ENCODE measurements around the gene ANKRD45.
A peak's percentile ranks its signal among the peaks of the same experiment; 100 is the strongest.
"Not testable (repeated sequence)": the region's sequence is repeated elsewhere in the genome, so short reads cannot be mapped to it uniquely, and the experiment has no call there.

Gene ANKRD45

GRCh38 chr1:173616859-173617258, 52.8 kb downstream of the ANKRD45 start:
- no peak overlapping the region for H3K27ac ChIP-seq (ENCODE audit: low read depth, low read length)
- no peak overlapping the region for H3K9ac ChIP-seq (ENCODE audit: low read length in 5 of 5)
- peaks cover 0 to 20% (median 5%) of the 10 kb centered on the region in 5 donors for H3K9me3 ChIP-seq (ENCODE audit: control insufficient read depth in 5 of 5, low read length in 5 of 5)
- H3K4me3 ChIP-seq (ENCODE audit: low read depth in 1 of 5, low read length in 5 of 5): no peak overlapping the region
- H3K27me3 ChIP-seq (ENCODE audit: control insufficient read depth in 5 of 5, insufficient read depth in 4 of 5, low read length in 5 of 5): no peaks in the 10 kb centered on the region
- H3K4me1 ChIP-seq (ENCODE audit: control insufficient read depth in 5 of 5, insufficient read depth in 5 of 5, low read length in 5 of 5): no peaks in the 10 kb centered on the region
- H3K36me3 ChIP-seq (ENCODE audit: control insufficient read depth in 5 of 5, insufficient read depth in 5 of 5, low read length in 5 of 5): no peaks in the 10 kb centered on the region

DNA sequence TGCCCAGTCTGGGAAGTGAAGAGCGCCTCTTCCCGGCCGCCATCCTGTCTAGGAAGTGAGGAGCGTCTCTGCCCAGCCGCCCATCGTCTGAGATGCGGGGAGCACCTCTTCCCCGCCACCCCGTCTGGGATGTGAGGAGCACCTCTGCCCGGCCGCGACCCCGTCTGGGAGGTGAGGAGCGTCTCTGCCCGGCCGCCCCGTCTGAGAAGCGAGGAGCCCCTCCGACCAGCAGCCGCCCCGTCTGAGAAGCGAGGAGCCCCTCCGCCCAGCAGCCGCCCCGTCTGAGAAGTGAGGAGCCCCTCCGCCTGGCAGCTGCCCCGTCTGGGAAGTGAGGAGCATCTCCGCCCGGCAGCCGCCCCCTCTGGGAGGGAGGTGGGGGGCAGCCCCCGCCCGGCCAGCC, 56.6 kb downstream of the ANKRD45 start:
- not testable (repeated sequence) for H3K27me3 ChIP-seq (ENCODE audit: control insufficient read depth in 5 of 5, insufficient read depth in 4 of 5, low read length in 5 of 5); H3K9ac ChIP-seq (ENCODE audit: low read length in 5 of 5); H3K27ac ChIP-seq (ENCODE audit: low read depth, low read length); H3K4me1 ChIP-seq (ENCODE audit: control insufficient read depth in 5 of 5, insufficient read depth in 5 of 5, low read length in 5 of 5); H3K36me3 ChIP-seq (ENCODE audit: control insufficient read depth in 5 of 5, insufficient read depth in 5 of 5, low read length in 5 of 5); H3K9me3 ChIP-seq (ENCODE audit: control insufficient read depth in 5 of 5, low read length in 5 of 5); H3K4me3 ChIP-seq (ENCODE audit: low read depth in 1 of 5, low read length in 5 of 5)

GRCh38 chr1:173608503-173609216, 61.0 kb downstream of the ANKRD45 start:
- Histone ChIP-seq H3K4me3 (ENCODE audit: low read depth in 1 of 5, low read length in 5 of 5) (no peak overlapping the region), H3K36me3 (ENCODE audit: control insufficient read depth in 5 of 5, insufficient read depth in 5 of 5, low read length in 5 of 5) (no peaks in the 10 kb centered on the region), H3K9ac (ENCODE audit: low read length in 5 of 5) (no peak overlapping the region)

GRCh38 chr1:173603056-173603591, 66.5 kb downstream of the ANKRD45 start, which contains the start of gene SLC9C2:
TSS of gene SLC9C2 (minus strand) at chr1:173603072. CDS start at chr1:173601776, 1,296 bp downstream.
- peaks cover 0 to 8% (median 4%) of the 10 kb centered on the region in 5 donors for H3K4me1 ChIP-seq (ENCODE audit: control insufficient read depth in 5 of 5, insufficient read depth in 5 of 5, low read length in 5 of 5)
- H3K27ac ChIP-seq (ENCODE audit: low read depth, low read length): no peak within 1 kb of the TSS
- no peaks in the 10 kb centered on the region for H3K27me3 ChIP-seq (ENCODE audit: control insufficient read depth in 5 of 5, insufficient read depth in 4 of 5, low read length in 5 of 5)
- peak within 1 kb of the TSS; percentile 55 to 73 (median 60) for H3K4me3 ChIP-seq (ENCODE audit: low read depth in 1 of 5, low read length in 5 of 5)
- peak within 1 kb of the TSS in 3 of 5 donors; percentile 28 to 53 (median 49) for H3K9ac ChIP-seq (ENCODE audit: low read length in 5 of 5)
- no peaks in the 10 kb centered on the region for H3K36me3 ChIP-seq (ENCODE audit: control insufficient read depth in 5 of 5, insufficient read depth in 5 of 5, low read length in 5 of 5)
- no peaks in the 10 kb centered on the region for H3K9me3 ChIP-seq (ENCODE audit: control insufficient read depth in 5 of 5, low read length in 5 of 5)

More at GRCh38 chr1:173608503-173609216, 61.0 kb downstream of the ANKRD45 start:
- H3K27ac ChIP-seq (ENCODE audit: low read depth, low read length): no peak overlapping the region
- peaks cover 0 to under 1% (median 0%) of the 10 kb centered on the region in 5 donors for H3K4me1 ChIP-seq (ENCODE audit: control insufficient read depth in 5 of 5, insufficient read depth in 5 of 5, low read length in 5 of 5)
- H3K27me3 ChIP-seq (ENCODE audit: control insufficient read depth in 5 of 5, insufficient read depth in 4 of 5, low read length in 5 of 5): no peaks in the 10 kb centered on the region
- H3K9me3 ChIP-seq (ENCODE audit: control insufficient read depth in 5 of 5, low read length in 5 of 5): no peaks in the 10 kb centered on the region

GRCh38 chr1:173601588-173601987, 68.1 kb downstream of the ANKRD45 start:
- no peak overlapping the region for H3K4me3 ChIP-seq (ENCODE audit: low read depth in 1 of 5, low read length in 5 of 5)
- H3K9me3 ChIP-seq (ENCODE audit: control insufficient read depth in 5 of 5, low read length in 5 of 5): peaks cover 0 to 2% (median 0%) of the 10 kb centered on the region in 5 donors
- H3K36me3 ChIP-seq (ENCODE audit: control insufficient read depth in 5 of 5, insufficient read depth in 5 of 5, low read length in 5 of 5): no peaks in the 10 kb centered on the region
- H3K27me3 ChIP-seq (ENCODE audit: control insufficient read depth in 5 of 5, insufficient read depth in 4 of 5, low read length in 5 of 5): no peaks in the 10 kb centered on the region
- no peak overlapping the region for H3K9ac ChIP-seq (ENCODE audit: low read length in 5 of 5)
- H3K4me1 ChIP-seq (ENCODE audit: control insufficient read depth in 5 of 5, insufficient read depth in 5 of 5, low read length in 5 of 5): peaks cover 0 to 8% (median 4%) of the 10 kb centered on the region in 5 donors
- H3K27ac ChIP-seq (ENCODE audit: low read depth, low read length): no peak overlapping the region

DNA sequence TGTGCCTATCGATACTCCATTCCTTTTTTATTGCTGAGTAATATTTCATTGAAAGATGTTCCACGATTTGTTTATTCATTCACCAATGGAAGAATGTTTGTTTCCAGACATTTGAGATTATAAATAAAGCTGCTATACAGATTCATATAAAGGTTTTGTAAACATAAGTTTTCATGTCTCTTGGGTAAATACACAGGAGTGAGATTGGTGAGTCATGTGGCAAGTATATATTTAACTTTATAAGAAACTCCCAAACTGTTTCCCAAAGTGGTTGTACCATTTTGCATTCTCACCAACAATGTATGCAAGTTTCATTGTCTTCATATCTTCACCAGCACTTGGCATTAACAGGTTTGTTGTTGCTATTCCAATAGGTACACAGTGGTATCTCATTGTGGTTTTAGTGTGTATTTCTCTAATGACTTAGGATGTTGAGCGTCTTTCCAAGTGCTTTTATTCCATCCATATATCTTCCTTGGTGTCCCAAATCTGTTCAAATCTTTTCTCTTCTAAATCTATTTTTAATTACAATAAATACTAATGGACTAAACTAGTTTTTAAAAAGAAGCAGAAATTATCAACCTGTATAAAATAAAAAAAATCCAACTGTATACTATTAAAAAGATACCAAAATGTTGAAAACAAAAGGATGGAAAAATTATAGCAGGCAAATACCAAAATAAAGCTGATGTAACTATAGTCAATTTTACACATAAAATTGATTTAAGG, 73.4 kb downstream of the ANKRD45 start:
- H3K9me3 ChIP-seq (ENCODE audit: control insufficient read depth in 5 of 5, low read length in 5 of 5): peaks cover 0 to 7% (median 6%) of the 10 kb centered on the region in 5 donors
- no peaks in the 10 kb centered on the region for H3K27me3 ChIP-seq (ENCODE audit: control insufficient read depth in 5 of 5, insufficient read depth in 4 of 5, low read length in 5 of 5)
- H3K9ac ChIP-seq (ENCODE audit: low read length in 5 of 5): no peak overlapping the region
- no peaks in the 10 kb centered on the region for H3K36me3 ChIP-seq (ENCODE audit: control insufficient read depth in 5 of 5, insufficient read depth in 5 of 5, low read length in 5 of 5)
- no peaks in the 10 kb centered on the region for H3K4me1 ChIP-seq (ENCODE audit: control insufficient read depth in 5 of 5, insufficient read depth in 5 of 5, low read length in 5 of 5)
- H3K4me3 ChIP-seq (ENCODE audit: low read depth in 1 of 5, low read length in 5 of 5): no peak overlapping the region
- H3K27ac ChIP-seq (ENCODE audit: low read depth, low read length): no peak overlapping the region

DNA sequence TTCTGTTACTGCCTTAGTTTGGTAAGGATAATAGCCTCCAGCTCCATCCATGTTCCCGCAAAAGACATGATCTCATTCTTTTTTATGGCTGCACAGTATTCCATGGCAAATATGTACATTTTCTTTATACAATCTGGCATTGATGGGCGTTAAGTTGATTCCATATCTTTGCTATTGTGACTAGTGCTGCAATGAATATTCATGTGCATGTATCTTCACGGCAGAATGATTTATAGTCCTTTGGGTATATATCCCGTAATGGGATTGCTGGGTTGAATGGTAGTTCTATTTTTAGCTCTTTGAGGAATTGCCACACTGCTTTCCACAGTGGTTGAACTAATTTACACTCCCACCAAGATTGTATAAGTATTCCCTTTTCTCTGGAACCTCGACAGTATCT, 78.5 kb downstream of the ANKRD45 start:
- H3K9me3 ChIP-seq (ENCODE audit: control insufficient read depth in 5 of 5, low read length in 5 of 5); H3K36me3 ChIP-seq (ENCODE audit: control insufficient read depth in 5 of 5, insufficient read depth in 5 of 5, low read length in 5 of 5); H3K9ac ChIP-seq (ENCODE audit: low read length in 5 of 5); H3K4me3 ChIP-seq (ENCODE audit: low read depth in 1 of 5, low read length in 5 of 5); H3K27ac ChIP-seq (ENCODE audit: low read depth, low read length); H3K4me1 ChIP-seq (ENCODE audit: control insufficient read depth in 5 of 5, insufficient read depth in 5 of 5, low read length in 5 of 5); H3K27me3 ChIP-seq (ENCODE audit: control insufficient read depth in 5 of 5, insufficient read depth in 4 of 5, low read length in 5 of 5): not testable (repeated sequence)

GRCh38 chr1:173590557-173590956, 79.1 kb downstream of the ANKRD45 start:
- Histone ChIP-seq H3K4me3 (ENCODE audit: low read depth in 1 of 5, low read length in 5 of 5) (no peak overlapping the region), H3K27me3 (ENCODE audit: control insufficient read depth in 5 of 5, insufficient read depth in 4 of 5, low read length in 5 of 5) (no peaks in the 10 kb centered on the region), H3K27ac (ENCODE audit: low read depth, low read length) (no peak overlapping the region), H3K36me3 (ENCODE audit: control insufficient read depth in 5 of 5, insufficient read depth in 5 of 5, low read length in 5 of 5) (no peaks in the 10 kb centered on the region), H3K4me1 (ENCODE audit: control insufficient read depth in 5 of 5, insufficient read depth in 5 of 5, low read length in 5 of 5) (no peaks in the 10 kb centered on the region), H3K9ac (ENCODE audit: low read length in 5 of 5) (no peak overlapping the region), H3K9me3 (ENCODE audit: control insufficient read depth in 5 of 5, low read length in 5 of 5) (no peaks in the 10 kb centered on the region)

GRCh38 chr1:173581383-173582079, 88.1 kb downstream of the ANKRD45 start:
- no peaks in the 10 kb centered on the region for H3K4me1 ChIP-seq (ENCODE audit: control insufficient read depth in 5 of 5, insufficient read depth in 5 of 5, low read length in 5 of 5)
- no peak overlapping the region for H3K9ac ChIP-seq (ENCODE audit: low read length in 5 of 5)
- no peaks in the 10 kb centered on the region for H3K36me3 ChIP-seq (ENCODE audit: control insufficient read depth in 5 of 5, insufficient read depth in 5 of 5, low read length in 5 of 5)
- H3K4me3 ChIP-seq (ENCODE audit: low read depth in 1 of 5, low read length in 5 of 5): no peak overlapping the region
- H3K27me3 ChIP-seq (ENCODE audit: control insufficient read depth in 5 of 5, insufficient read depth in 4 of 5, low read length in 5 of 5): no peaks in the 10 kb centered on the region
- H3K27ac ChIP-seq (ENCODE audit: low read depth, low read length): no peak overlapping the region
- no peaks in the 10 kb centered on the region for H3K9me3 ChIP-seq (ENCODE audit: control insufficient read depth in 5 of 5, low read length in 5 of 5)

DNA sequence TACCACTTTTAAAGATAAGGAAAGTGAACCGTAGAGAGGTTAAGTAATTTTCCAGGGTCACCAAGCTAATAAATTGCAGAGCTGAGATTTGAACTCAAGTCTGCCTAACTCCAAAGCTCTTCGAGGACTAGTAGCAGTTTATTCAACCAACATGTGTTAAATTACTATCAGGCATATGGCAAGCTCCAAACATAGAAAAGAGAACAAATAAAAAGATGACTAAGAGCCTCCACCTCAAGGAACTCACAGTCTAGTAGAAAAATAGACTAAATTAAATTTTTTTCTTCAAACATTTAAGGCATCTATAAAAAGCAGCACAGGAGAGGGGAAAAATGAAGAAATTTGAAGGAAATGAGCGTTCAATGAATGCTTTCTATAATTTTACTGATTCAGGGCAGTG, 89.0 kb downstream of the ANKRD45 start:
- no peaks in the 10 kb centered on the region for H3K9me3 ChIP-seq (ENCODE audit: control insufficient read depth in 5 of 5, low read length in 5 of 5)
- no peak overlapping the region for H3K27ac ChIP-seq (ENCODE audit: low read depth, low read length)
- no peaks in the 10 kb centered on the region for H3K4me1 ChIP-seq (ENCODE audit: control insufficient read depth in 5 of 5, insufficient read depth in 5 of 5, low read length in 5 of 5)
- no peak overlapping the region for H3K4me3 ChIP-seq (ENCODE audit: low read depth in 1 of 5, low read length in 5 of 5)
- H3K27me3 ChIP-seq (ENCODE audit: control insufficient read depth in 5 of 5, insufficient read depth in 4 of 5, low read length in 5 of 5): no peaks in the 10 kb centered on the region
- no peak overlapping the region for H3K9ac ChIP-seq (ENCODE audit: low read length in 5 of 5)
- H3K36me3 ChIP-seq (ENCODE audit: control insufficient read depth in 5 of 5, insufficient read depth in 5 of 5, low read length in 5 of 5): no peaks in the 10 kb centered on the region

Measured in subcutaneous abdominal adipose tissue (tissue), 5 donors.